HUES6 (cell line): Measurements from ENCODE around the gene CRTAC1.
A peak's percentile ranks its signal among the peaks of the same experiment; 100 is the strongest.

Experiments used
- H3K27ac ChIP-seq: 2 replicates; pipeline ENCODE4 v1.7.0; 2013; ENCODE audit warnings: low read depth, mild to moderate bottlenecking, low read length, inconsistent platforms
- H3K27me3 ChIP-seq: 2 replicates; pipeline ENCODE4 v1.6.1; 2013; ENCODE audit warnings: low read length; ENCODE audit not compliant: control insufficient read depth, insufficient read depth
- H3K36me3 ChIP-seq: 2 replicates; pipeline ENCODE4 v1.6.1; 2013; ENCODE audit warnings: low read length; ENCODE audit not compliant: control insufficient read depth, insufficient read depth
- H3K4me1 ChIP-seq: 2 replicates; pipeline ENCODE4 v1.6.1; 2013; ENCODE audit warnings: low read length; ENCODE audit not compliant: control insufficient read depth, insufficient read depth
- H3K4me3 ChIP-seq: 2 replicates; pipeline ENCODE4 v1.5.1; 2013; ENCODE audit warnings: low read depth, low read length
- H3K9ac ChIP-seq: one replicate; pipeline ENCODE4 v1.6.1; 2013; ENCODE audit warnings: mild to moderate bottlenecking, low read length
- H3K9me3 ChIP-seq: 2 replicates; pipeline ENCODE4 v1.6.1; 2013; ENCODE audit warnings: low read depth, low read length; ENCODE audit not compliant: control insufficient read depth, insufficient read depth

CRTAC1 gene

GRCh38 chr10:97895915-97896314 lies 134.5 kb downstream of the CRTAC1 start:
- H3K9ac ChIP-seq: no peak overlapping the region

DNA sequence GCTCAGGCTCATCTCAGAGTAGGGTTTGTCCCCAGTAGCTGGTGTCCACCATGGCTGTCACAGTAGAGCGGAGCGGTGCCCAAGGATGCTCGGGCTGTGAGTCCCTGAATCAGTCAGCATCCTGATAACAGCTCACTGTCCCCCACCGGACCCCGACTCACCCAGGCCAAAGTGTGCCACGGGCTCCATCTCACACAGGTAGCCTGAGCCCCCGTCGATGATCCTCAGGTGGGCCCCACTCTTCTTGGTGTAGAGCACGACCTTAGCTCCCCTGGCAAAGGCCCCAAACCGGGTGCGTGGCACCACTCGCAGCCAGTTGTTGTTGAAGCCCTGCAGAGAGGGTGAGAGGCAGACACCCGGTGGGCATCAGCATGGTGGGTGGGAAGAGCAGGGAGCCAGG lies 135.3 kb downstream of the CRTAC1 start:
- H3K27ac ChIP-seq: no peak overlapping the region
- H3K4me1 ChIP-seq: peaks cover 17% of the 10 kb centered on the region; the same call in 1 of the 2 replicates
- H3K27me3 ChIP-seq: no peaks in the 10 kb centered on the region
- H3K36me3 ChIP-seq: no peaks in the 10 kb centered on the region
- no peak overlapping the region for H3K9ac ChIP-seq
- H3K9me3 ChIP-seq: no peaks in the 10 kb centered on the region
- H3K4me3 ChIP-seq: no peak overlapping the region

More at GRCh38 chr10:97895915-97896314, 134.5 kb downstream of the CRTAC1 start:
- Histone ChIP-seq H3K4me3 (no peak overlapping the region), H3K36me3 (no peaks in the 10 kb centered on the region), H3K4me1 (peaks cover 17% of the 10 kb centered on the region; the same call in 1 of the 2 replicates), H3K9me3 (no peaks in the 10 kb centered on the region), H3K27ac (no peak overlapping the region), H3K27me3 (no peaks in the 10 kb centered on the region)

GRCh38 chr10:97894092-97894491 lies 136.3 kb downstream of the CRTAC1 start:
- H3K4me3 ChIP-seq: no peak overlapping the region
- no peak overlapping the region for H3K27ac ChIP-seq

DNA sequence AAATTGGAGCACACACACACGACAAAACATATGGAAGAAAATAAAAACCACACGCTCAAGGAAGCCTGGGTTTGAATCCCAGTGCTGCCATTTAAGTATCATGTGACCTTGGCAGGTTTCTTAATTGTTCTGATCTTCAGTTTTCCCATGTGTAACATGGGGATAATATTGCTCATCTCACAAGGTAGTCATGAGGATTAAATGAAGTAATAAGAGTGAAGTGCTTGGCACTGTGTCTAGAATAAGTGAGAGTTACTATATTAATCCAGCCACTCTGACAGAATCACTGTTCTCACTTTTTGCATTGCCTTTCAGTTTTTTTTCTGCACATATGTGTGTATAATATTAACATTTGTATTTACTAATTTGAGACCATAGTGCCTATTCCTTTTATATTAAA lies 137.5 kb downstream of the CRTAC1 start:
- no peak overlapping the region for H3K27ac ChIP-seq
- no peaks in the 10 kb centered on the region for H3K9me3 ChIP-seq
- H3K4me3 ChIP-seq: no peak overlapping the region
- H3K9ac ChIP-seq: no peak overlapping the region
- no peaks in the 10 kb centered on the region for H3K27me3 ChIP-seq
- H3K36me3 ChIP-seq: no peaks in the 10 kb centered on the region
- H3K4me1 ChIP-seq: peaks cover 28% of the 10 kb centered on the region

More at GRCh38 chr10:97894092-97894491, 136.3 kb downstream of the CRTAC1 start:
- Histone ChIP-seq H3K27me3 (no peaks in the 10 kb centered on the region), H3K9me3 (no peaks in the 10 kb centered on the region), H3K4me1 (peaks cover 26% of the 10 kb centered on the region), H3K9ac (no peak overlapping the region), H3K36me3 (no peaks in the 10 kb centered on the region)

DNA sequence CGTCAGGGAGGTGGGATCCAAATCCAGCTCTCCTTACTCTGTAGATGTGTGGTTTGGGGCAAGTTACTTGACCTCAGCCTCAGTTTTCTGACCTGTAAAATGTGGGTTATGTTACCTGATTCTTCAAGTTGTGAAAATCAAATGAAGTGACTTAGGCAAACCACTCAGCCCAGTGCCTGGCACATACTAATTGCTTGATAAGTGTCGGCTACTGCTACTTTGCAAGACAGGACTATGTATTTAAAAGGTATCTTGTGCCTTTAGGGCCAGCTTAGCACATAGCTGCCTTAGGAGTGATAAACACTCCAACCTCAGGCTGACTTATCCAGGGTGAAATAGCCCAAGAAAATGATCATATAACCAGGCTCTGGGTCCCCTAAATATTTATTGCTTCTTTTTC lies 137.9 kb downstream of the CRTAC1 start:
- Histone ChIP-seq H3K27ac (no peak overlapping the region), H3K9me3 (no peaks in the 10 kb centered on the region), H3K27me3 (no peaks in the 10 kb centered on the region), H3K4me3 (no peak overlapping the region), H3K36me3 (no peaks in the 10 kb centered on the region), H3K4me1 (peaks cover 28% of the 10 kb centered on the region), H3K9ac (no peak overlapping the region)

DNA sequence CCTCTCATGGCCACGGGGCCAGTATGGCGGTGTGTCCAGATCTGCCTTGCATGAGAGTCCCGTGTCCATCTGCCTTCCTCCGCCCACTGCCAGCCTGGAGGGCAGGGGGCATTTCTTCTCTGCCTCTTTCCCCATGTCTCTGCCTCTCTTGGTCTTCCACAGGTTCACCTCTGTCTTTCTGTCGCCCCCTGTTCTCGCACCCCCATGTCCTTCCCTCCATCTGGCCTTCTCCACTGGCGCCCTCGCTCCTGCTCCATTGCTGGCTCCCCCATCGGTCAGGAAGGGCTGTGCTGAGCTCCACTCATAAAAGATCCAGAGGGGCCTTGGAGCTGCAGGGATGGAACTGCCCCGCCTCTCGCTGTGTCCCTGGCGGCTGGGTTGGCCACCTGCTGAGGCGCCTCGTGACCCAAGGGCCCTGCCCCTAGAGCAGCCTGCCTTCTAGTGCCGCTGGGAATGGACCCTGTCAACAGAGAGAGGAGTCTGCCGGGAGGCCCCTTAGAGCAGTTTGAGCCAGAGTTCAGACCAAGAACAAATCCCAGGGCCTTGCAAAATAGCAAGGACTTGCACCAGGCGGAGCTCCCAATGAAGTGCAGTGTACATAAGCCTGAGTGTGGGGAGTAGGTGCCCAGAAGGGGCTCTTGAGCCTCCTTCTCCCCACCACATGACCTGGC lies 138.8 kb downstream of the CRTAC1 start:
- Histone ChIP-seq H3K27me3 (no peaks in the 10 kb centered on the region), H3K4me3 (no peak overlapping the region), H3K4me1 (peaks cover 28% of the 10 kb centered on the region), H3K9ac (no peak overlapping the region), H3K36me3 (no peaks in the 10 kb centered on the region), H3K9me3 (no peaks in the 10 kb centered on the region), H3K27ac (no peak overlapping the region)

DNA sequence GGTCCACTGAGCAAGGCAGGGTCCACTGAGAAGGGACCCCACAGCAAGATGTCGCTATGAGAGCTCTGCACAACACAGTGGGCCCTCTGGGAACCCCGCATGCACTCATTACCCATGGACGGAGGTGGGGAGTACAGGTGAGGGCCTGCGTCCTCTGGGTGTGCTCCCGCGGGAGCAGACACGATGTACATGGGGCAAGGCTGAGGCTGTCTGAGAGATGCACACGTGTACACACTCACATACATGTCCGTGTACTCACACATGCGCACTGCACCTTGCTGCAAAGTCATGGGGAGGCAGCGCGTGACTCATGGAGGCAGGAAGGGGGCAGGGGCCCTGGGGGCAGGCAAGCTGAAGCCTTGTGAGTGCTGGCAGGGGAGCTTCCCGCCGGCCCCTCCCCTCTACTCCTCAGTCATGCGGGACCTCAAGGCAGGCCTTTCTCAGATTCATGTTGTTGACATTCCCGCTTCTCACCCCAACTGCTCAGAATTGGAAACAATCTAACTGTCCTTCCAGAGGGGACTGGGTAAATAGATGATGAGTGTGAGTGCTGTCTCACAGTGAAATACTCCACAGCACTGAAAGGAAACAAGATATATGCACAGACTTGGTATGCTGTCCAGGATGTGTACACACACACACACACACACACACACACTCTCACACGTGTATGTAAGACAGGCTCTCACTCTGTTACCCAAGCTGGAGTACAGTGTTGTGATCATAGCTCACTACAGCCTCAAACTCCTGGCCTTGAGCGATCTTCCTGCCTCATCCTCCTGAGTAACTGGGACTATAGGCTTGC lies 140.8 kb downstream of the CRTAC1 start:
- H3K4me3 ChIP-seq: peak overlapping the region; percentile 17
- peak overlapping the region; percentile 73 for H3K9ac ChIP-seq
- H3K4me1 ChIP-seq: peaks cover 35% of the 10 kb centered on the region
- H3K36me3 ChIP-seq: no peaks in the 10 kb centered on the region
- no peaks in the 10 kb centered on the region for H3K27me3 ChIP-seq
- H3K27ac ChIP-seq: peak overlapping the region; percentile 56; the same call in 1 of the 2 replicates
- H3K9me3 ChIP-seq: no peaks in the 10 kb centered on the region

DNA sequence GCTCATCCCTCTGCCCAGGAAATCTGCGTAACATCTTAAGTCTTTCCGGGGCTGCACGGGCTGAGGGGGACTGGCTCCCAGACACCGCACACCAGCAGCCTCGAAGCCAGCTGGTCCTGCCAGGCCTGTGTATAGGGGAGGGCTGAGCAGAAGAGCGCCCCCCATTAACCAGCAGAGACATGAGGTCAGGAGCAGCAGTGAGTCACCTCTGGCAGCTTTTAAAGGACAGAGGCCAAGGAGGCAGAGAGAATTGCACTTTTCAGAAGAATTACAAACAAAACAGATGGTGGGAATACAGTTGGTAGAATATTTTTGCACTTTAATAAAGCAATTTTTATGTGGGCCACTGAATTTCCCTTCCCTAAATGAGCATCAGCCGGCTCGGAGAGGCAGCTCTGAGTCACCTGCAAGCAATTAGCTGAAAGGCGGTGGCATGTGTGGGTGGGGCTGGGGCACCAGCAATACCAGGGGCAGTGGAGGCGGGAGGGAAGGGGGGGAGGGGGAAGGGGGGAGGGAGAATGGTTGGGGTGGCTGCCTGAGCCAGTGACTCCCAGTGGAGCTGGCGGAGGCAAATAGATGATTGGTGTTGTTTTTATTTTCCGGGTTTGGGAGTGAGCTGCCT lies 141.7 kb downstream of the CRTAC1 start:
- no peaks in the 10 kb centered on the region for H3K9me3 ChIP-seq
- no peak overlapping the region; the same call in 1 of the 2 replicates for H3K4me3 ChIP-seq
- H3K4me1 ChIP-seq: peaks cover 35% of the 10 kb centered on the region
- H3K9ac ChIP-seq: peak overlapping the region; percentile 73
- no peaks in the 10 kb centered on the region for H3K36me3 ChIP-seq
- no peaks in the 10 kb centered on the region for H3K27me3 ChIP-seq
- H3K27ac ChIP-seq: 0 out of 2 replicates have a peak overlapping the region, but pooled peaks have one; percentile 45

GRCh38 chr10:97888134-97888533 lies 142.3 kb downstream of the CRTAC1 start:
- H3K27ac ChIP-seq: no peak overlapping the region
- H3K4me3 ChIP-seq: no peak overlapping the region
- no peaks in the 10 kb centered on the region for H3K36me3 ChIP-seq
- no peaks in the 10 kb centered on the region for H3K9me3 ChIP-seq
- no peaks in the 10 kb centered on the region for H3K27me3 ChIP-seq
- peaks cover 35% of the 10 kb centered on the region for H3K4me1 ChIP-seq
- H3K9ac ChIP-seq: no peak overlapping the region

DNA sequence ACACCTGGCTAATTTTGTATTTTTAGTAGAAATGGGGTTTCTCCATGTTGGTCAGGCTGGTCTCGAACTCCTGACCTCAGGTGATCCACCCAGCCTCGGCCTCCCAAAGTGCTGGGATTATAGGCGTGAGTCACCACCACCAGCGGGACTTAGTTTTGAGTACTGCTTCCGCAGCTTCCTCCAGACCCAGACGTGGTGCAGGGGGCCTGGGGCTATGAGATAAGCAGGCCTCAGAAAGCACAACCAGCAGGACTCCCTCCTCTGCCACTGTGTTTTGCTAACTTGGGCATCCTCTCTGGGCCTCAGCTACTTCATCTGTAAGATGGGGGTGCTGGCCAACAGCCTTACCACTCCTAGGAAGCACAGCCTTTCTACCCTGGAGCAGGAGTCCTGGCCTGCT lies 143.0 kb downstream of the CRTAC1 start:
- Histone ChIP-seq H3K27me3 (no peaks in the 10 kb centered on the region), H3K9ac (no peak overlapping the region), H3K36me3 (no peaks in the 10 kb centered on the region), H3K4me3 (no peak overlapping the region), H3K4me1 (peaks cover 34% of the 10 kb centered on the region), H3K9me3 (no peaks in the 10 kb centered on the region), H3K27ac (no peak overlapping the region)

DNA sequence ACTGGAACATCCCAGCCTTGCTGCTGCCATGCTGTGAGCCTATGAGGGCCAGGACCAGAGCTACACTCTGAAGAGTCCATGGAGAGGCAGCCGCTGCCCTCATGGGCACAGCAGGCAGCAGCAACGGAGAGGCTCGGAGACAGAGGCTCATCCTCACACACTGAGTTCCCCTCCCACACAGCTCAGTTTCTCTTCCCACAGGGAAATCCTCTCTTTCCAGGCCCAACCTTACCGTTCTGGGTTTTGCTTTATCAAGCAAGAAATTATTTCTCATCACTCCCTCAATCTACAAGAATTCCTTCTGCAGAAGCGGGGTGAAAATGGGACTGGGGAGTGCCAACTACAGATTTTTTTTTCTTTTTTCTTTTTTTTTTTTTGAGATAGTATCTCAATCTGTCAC lies 144.1 kb downstream of the CRTAC1 start:
- H3K9me3 ChIP-seq: no peaks in the 10 kb centered on the region
- no peaks in the 10 kb centered on the region for H3K36me3 ChIP-seq
- no peak overlapping the region for H3K27ac ChIP-seq
- H3K4me1 ChIP-seq: peaks cover 25% of the 10 kb centered on the region
- H3K27me3 ChIP-seq: no peaks in the 10 kb centered on the region
- H3K9ac ChIP-seq: no peak overlapping the region
- H3K4me3 ChIP-seq: no peak overlapping the region
